Measurements from ENCODE around the gene DPT. TPM values are rescaled to one million over a fixed set of nuclear protein-coding genes. Genes with fewer than 3 reads are reported as not detected.

Gene DPT
- total RNA-seq: 10 to 100 TPM; 20.5 to 74.1 (median 35.0) TPM
- 10 to 100 TPM; 15.1 to 67.6 TPM for polyA plus RNA-seq
- long read RNA-seq, donor 1, transcript DPT-201 (4 exons, 1,786 nt): major isoform, 106 of 113 reads
- long read RNA-seq, donor 1, partial matches to known transcripts: 6 of 113 reads
- long read RNA-seq, donor 1, other reads (novel, unspliced or antisense): 1 of 113 reads
- long read RNA-seq, donor 2, transcript DPT-201 (4 exons, 1,786 nt): major isoform, 306 of 314 reads
- long read RNA-seq, donor 2, partial matches to known transcripts: 4 of 314 reads
- long read RNA-seq, donor 2, other reads (novel, unspliced or antisense): 4 of 314 reads
- long read RNA-seq, donor 3, transcript DPT-201 (4 exons, 1,786 nt): major isoform, 103 of 108 reads
- long read RNA-seq, donor 3, partial matches to known transcripts: 2 of 108 reads
- long read RNA-seq, donor 3, other reads (novel, unspliced or antisense): 3 of 108 reads

GRCh38 chr1:168728473-168729404 lies at the start of gene DPT:
Gene DPT (minus strand): TSS chr1:168729206. CDS start chr1:168729174, 32 bp downstream.
- H3K36me3 ChIP-seq: no peaks in the 10 kb centered on the region
- intact Hi-C loops (cut with DNase I): loop anchor here in 4 of 10 donors (5.0 to 10.0 kb wide), 4 partner anchors 39 to 106 kb away; no protein-coding TSS in a partner anchor
- ATAC-seq (peak; percentile 68 to 81 (median 76)), DNase-seq (peak in 4 of 5 donors; percentile 35 to 64 (median 56))
- peak within 1 kb of the TSS in 10 of 12 donors; percentile 24 to 79 (median 58) for H3K27ac ChIP-seq
- peak within 1 kb of the TSS in 11 of 12 donors; percentile 6 to 64 (median 50) for H3K4me3 ChIP-seq
- no peak for TF ChIP-seq POLR2A (IDR thresholded peaks at IDR 0.05)
- TF ChIP-seq CTCF (IDR thresholded peaks at IDR 0.05): no peak
- H3K27me3 ChIP-seq: no peaks in the 10 kb centered on the region
- H3K4me1 ChIP-seq: peaks cover 0 to 3% (median 0%) of the 10 kb centered on the region in 12 donors
- no peaks in the 10 kb centered on the region for H3K9me3 ChIP-seq
- WGBS, 4 donors: 69 to 81% (median 74%) methylated on average over 14 of the region's 14 CpGs

- no peaks in the 10 kb centered on the region for H3K36me3 ChIP-seq
- H3K4me3 ChIP-seq: no peak overlapping the region
- 94 to 99% (median 95%) methylated on average over 3 of the region's 3 CpGs for WGBS, 4 donors
- no peaks in the 10 kb centered on the region for H3K27me3 ChIP-seq
- H3K27ac ChIP-seq: no peak overlapping the region
- intact Hi-C loops (cut with DNase I): no loop called here
- no peak for ATAC-seq
- TF ChIP-seq POLR2A (IDR thresholded peaks at IDR 0.05) (no peak), CTCF (IDR thresholded peaks at IDR 0.05) (no peak)
- peaks cover 0 to 21% (median 1%) of the 10 kb centered on the region in 12 donors for H3K4me1 ChIP-seq
- no peak for DNase-seq
- no peaks in the 10 kb centered on the region for H3K9me3 ChIP-seq
These were observed 46.4 kb upstream of the DPT start for GRCh38 chr1:168775366-168775765.

GRCh38 chr1:168774241-168774640 lies 45.2 kb upstream of the DPT start:
- Histone ChIP-seq H3K36me3 (no peaks in the 10 kb centered on the region), H3K27ac (peak overlapping the region in 2 of 12 donors; percentile 28 to 30), H3K4me3 (no peak overlapping the region), H3K27me3 (no peaks in the 10 kb centered on the region), H3K4me1 (peaks cover 0 to 21% (median 1%) of the 10 kb centered on the region in 12 donors), H3K9me3 (no peaks in the 10 kb centered on the region)
- ATAC-seq (peak; percentile 85 to 99 (median 98)), DNase-seq (peak; percentile 61 to 83 (median 67))
- intact Hi-C loops (cut with DNase I): loop anchor here in 1 of 10 donors (5.0 kb wide), 3 partner anchors 53 to 333 kb away; partner anchors contain the start of gene ATP1B1
- WGBS, 4 donors: 35 to 60% (median 41%) methylated on average over 1 of the region's 1 CpG
- TF ChIP-seq CTCF (IDR thresholded peaks at IDR 0.05) (peak in 1 of 12 donors; percentile 3), POLR2A (IDR thresholded peaks at IDR 0.05) (no peak)
